Neural cell (in vitro differentiated cells): ENCODE measurements around the gene HBE1.

ENCODE experiments used
- EP300 ChIP-seq: fragments of 450-650 bp; conservative IDR thresholded peaks from 2 replicates; pipeline ENCODE4 v1.6.1; 2014; ENCODE audit warnings: antibody characterized with exemption, mild to moderate bottlenecking, moderate library complexity; ENCODE audit not compliant: poor library complexity, severe bottlenecking
- EZH2 ChIP-seq: fragments of 200-600, 300-800 bp; shearing (Covaris generic), sonication (generic); IDR thresholded peaks from 2 replicates; pipeline ENCODE4 v1.6.1; 2014; ENCODE audit warnings: antibody characterized with exemption, low read length, borderline replicate concordance, mild to moderate bottlenecking; ENCODE audit not compliant: insufficient read depth, poor library complexity, severe bottlenecking
- POLR2AphosphoS5 ChIP-seq: IDR thresholded peaks from 2 replicates; pipeline ENCODE4 v1.6.1; 2012
- SMC3 ChIP-seq: fragments of 450-650 bp; conservative IDR thresholded peaks from 2 replicates; pipeline ENCODE4 v1.6.1; 2014; ENCODE audit warnings: antibody characterized with exemption, mild to moderate bottlenecking, moderate library complexity; ENCODE audit not compliant: poor library complexity
- TAF1 ChIP-seq: IDR thresholded peaks from 2 replicates; pipeline ENCODE4 v1.6.1; 2012; ENCODE audit warnings: low read depth
- TF ChIP-seq, protein P1 (sequence below): fragments of 450-650 bp; IDR thresholded peaks from 2 replicates; pipeline ENCODE4 v1.5.1; 2014; ENCODE audit warnings: antibody characterized with exemption, mild to moderate bottlenecking, moderate library complexity; ENCODE audit not compliant: poor library complexity, severe bottlenecking
- TF ChIP-seq, protein P2 (sequence below): IDR thresholded peaks from 2 replicates; pipeline ENCODE4 v1.6.1; 2012; ENCODE audit warnings: borderline replicate concordance

DNA sequence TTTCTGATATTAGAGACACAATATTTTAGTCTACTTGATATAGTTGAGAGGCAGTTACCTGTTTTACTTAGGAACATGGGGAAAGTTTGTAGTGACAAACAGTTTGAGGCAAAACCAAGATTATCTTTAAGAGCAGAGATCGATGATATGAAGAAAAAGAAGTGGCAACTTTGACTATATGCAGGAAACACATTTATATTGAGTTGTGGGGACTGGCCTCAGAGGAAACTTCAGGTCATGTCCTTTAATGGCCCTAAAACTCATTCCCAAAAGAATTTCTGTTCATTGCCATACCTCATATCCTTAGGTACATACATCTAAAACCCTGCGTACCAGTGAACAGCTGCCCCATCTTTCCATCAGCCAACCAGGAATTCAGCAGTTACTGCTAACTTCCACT, 24.6 kb downstream of the HBE1 start:
- TF ChIP-seq EZH2 (no peak), EP300 (no peak), TAF1 (no peak), POLR2AphosphoS5 (no peak), SMC3 (no peak)
- TF ChIP-seq, protein P1, sequence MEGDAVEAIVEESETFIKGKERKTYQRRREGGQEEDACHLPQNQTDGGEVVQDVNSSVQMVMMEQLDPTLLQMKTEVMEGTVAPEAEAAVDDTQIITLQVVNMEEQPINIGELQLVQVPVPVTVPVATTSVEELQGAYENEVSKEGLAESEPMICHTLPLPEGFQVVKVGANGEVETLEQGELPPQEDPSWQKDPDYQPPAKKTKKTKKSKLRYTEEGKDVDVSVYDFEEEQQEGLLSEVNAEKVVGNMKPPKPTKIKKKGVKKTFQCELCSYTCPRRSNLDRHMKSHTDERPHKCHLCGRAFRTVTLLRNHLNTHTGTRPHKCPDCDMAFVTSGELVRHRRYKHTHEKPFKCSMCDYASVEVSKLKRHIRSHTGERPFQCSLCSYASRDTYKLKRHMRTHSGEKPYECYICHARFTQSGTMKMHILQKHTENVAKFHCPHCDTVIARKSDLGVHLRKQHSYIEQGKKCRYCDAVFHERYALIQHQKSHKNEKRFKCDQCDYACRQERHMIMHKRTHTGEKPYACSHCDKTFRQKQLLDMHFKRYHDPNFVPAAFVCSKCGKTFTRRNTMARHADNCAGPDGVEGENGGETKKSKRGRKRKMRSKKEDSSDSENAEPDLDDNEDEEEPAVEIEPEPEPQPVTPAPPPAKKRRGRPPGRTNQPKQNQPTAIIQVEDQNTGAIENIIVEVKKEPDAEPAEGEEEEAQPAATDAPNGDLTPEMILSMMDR, result no peak
- TF ChIP-seq, protein P2, sequence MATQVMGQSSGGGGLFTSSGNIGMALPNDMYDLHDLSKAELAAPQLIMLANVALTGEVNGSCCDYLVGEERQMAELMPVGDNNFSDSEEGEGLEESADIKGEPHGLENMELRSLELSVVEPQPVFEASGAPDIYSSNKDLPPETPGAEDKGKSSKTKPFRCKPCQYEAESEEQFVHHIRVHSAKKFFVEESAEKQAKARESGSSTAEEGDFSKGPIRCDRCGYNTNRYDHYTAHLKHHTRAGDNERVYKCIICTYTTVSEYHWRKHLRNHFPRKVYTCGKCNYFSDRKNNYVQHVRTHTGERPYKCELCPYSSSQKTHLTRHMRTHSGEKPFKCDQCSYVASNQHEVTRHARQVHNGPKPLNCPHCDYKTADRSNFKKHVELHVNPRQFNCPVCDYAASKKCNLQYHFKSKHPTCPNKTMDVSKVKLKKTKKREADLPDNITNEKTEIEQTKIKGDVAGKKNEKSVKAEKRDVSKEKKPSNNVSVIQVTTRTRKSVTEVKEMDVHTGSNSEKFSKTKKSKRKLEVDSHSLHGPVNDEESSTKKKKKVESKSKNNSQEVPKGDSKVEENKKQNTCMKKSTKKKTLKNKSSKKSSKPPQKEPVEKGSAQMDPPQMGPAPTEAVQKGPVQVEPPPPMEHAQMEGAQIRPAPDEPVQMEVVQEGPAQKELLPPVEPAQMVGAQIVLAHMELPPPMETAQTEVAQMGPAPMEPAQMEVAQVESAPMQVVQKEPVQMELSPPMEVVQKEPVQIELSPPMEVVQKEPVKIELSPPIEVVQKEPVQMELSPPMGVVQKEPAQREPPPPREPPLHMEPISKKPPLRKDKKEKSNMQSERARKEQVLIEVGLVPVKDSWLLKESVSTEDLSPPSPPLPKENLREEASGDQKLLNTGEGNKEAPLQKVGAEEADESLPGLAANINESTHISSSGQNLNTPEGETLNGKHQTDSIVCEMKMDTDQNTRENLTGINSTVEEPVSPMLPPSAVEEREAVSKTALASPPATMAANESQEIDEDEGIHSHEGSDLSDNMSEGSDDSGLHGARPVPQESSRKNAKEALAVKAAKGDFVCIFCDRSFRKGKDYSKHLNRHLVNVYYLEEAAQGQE, result no peak
